GM12873 (cell line): ENCODE results near the gene TENM4.

Experiments used
- TF ChIP-seq, protein P1 (sequence below): IDR thresholded peaks from 2 replicates; pipeline ENCODE4 v1.5.1; 2012; ENCODE audit warnings: low read depth, mild to moderate bottlenecking, moderate library complexity, low read length, control low read depth; ENCODE audit not compliant: insufficient read depth; ENCODE audit errors: missing control alignments

The TENM4 gene

GRCh38 chr11:79227767-79228755, 212.8 kb downstream of the TENM4 start:
- TF ChIP-seq, protein P1, sequence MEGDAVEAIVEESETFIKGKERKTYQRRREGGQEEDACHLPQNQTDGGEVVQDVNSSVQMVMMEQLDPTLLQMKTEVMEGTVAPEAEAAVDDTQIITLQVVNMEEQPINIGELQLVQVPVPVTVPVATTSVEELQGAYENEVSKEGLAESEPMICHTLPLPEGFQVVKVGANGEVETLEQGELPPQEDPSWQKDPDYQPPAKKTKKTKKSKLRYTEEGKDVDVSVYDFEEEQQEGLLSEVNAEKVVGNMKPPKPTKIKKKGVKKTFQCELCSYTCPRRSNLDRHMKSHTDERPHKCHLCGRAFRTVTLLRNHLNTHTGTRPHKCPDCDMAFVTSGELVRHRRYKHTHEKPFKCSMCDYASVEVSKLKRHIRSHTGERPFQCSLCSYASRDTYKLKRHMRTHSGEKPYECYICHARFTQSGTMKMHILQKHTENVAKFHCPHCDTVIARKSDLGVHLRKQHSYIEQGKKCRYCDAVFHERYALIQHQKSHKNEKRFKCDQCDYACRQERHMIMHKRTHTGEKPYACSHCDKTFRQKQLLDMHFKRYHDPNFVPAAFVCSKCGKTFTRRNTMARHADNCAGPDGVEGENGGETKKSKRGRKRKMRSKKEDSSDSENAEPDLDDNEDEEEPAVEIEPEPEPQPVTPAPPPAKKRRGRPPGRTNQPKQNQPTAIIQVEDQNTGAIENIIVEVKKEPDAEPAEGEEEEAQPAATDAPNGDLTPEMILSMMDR = no peak

DNA sequence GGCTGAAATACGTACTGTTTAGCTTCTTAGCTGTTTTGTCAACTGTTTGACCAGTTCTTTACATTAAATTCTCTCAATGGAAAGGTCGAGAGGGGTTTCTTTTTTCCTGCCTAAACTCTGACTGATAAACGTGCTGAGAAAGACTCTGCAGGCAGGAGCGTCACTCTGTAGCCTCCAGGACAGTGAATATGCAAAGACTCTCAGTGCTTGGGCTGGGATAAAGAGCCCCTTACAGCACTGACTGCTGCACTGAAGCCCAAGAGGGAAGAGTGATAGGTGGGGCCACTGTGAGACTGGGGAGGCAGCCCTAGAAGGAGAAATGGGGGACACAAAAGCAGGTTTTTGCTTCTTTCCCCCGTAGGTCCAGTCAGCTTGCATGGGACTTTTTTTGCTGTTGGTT, 213.5 kb downstream of the TENM4 start:
- TF ChIP-seq, protein P1 = no peak

DNA sequence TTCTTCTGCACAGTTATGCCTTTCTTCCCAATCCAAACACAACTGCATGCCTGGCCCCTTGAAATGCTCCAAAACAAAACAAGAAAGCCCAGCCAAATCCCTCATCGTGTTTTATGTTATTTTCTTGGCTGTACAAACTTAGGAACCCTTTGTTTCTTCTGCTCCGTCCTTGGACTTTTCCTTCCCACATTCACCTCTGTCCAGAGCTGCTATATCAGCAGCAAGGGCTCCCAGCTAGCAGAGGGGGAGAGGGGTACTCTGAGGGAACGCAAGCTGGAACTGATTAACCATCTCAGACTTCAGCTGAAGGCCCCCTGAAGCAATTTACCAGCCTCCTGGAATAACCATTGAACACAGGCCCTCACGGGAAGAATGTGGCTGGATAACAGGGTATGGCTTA, 214.7 kb downstream of the TENM4 start:
- TF ChIP-seq, protein P1 = no peak

DNA sequence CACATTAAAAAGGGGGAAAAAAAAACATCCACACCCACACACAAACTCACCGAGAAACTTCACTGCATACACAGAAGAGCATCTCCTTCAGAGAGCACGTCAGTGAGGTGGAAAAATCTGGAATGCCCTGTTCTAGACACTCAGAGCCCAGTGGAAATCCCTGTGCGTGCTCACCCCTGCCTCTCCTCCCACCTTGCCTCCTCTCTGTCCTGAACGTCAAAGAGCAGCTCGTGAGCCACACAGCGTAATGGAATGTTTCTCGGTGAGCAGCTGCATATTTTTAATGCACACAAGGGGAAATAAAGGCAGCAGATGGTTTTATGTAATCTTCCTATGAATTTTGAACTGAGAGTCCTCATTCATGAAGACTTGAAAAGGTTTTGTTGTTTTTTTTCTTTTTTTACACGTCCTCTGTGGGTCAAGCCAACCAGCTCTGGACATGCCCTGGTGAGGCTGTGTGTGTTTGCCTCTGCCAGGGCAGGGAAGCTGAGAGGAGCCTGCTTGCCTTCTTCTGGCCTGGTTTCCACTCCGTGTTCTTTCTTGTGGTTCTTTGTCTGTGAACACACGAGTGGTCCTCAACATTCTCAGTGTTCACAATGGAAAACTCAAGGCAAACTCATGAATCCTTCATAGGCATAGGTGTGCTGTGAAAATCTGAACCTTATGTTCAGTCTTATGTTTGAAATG, 219.2 kb downstream of the TENM4 start:
- TF ChIP-seq, protein P1 = no peak

- TF ChIP-seq, protein P1 = no peak
Observed at GRCh38 chr11:79220171-79220570, 220.7 kb downstream of the TENM4 start.

- TF ChIP-seq, protein P1 = no peak
Observed at GRCh38 chr11:79219186-79220045, 221.4 kb downstream of the TENM4 start.
